ENCODE results near the gene COQ5.
"Not testable (repeated sequence)": the region's sequence is repeated elsewhere in the genome, so short reads cannot be mapped to it uniquely, and the experiment has no call there.

Gene COQ5

DNA sequence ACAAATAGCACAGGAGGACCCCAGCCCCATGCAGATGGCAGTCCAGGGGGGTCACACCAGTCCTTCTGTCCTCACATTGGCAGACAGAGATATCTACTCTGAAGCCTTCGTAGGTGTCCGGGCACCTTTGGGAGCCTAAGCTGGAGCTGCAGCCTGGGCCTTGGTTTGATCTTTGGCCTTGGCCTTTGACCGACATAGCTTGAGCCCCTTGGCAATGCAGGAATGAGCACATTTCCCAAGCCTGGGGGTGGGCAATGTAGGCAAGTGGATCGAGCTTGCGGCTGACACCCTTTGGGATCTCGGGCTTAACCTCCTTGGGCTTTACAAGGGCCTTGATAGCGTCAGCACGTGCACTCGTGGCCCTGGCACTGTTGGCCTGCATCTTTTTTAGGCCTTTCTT is 6.4 kb downstream of the COQ5 start:
- no peak for DNase-seq

DNA sequence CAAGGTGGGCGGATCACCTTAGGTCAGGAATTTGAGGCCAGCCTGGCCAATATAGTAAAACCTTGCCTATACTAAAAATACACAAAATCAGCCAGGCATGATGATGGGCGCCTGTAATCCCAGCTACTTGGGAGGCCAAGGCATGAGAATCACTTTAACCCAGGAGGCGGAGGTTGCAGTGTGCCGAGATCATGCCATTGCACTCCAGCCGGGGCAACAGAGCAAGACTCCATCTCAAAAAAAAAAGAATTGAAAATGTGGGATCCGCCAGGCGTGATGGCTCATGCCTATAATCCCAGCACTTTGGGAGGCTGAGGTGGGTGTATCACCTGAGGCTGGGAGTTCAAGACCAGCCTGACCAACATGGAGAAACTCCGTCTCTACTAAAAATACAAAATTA is 9.6 kb downstream of the COQ5 start:
- not testable (repeated sequence) for DNase-seq

DNA sequence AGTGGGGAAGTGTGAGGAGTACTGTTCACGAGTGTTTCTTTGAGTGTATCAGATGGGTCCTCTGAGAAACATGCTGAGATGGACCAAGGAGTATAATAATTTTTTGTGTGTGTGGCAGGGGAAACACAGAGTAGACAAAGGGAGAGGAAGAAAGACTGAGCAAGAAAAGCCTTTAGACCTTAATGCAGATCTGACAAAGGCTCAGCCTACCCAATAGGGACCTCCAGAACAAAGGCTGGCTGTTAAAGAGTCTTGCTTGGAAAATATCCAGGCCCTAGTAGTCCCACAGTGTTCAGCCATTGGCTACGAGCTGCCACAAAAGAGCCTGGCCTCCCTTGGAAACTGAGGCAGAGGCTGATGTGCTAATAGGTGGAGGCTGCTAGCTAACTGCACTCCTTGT is 13.5 kb downstream of the COQ5 start:
- no peak for DNase-seq

DNA sequence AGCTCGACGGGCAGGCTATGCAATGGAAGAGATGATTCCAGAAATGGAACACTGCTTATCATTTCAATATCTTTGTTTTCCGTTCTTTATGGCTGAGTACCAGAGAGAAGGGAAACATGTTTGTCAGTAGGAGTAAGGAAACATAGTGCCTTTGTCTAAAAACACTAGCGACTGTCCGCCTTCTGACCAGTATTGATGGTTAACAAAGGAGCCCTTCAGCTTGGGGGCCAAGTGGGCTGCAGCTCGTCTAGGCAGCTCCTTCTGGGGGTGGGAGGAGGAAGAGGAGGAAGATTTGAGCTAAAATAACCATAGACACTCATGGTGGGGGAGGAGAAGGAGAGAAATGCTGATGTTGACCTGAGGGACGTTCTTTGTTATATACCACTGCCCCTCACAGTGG is 15.0 kb downstream of the COQ5 start:
- no peak for DNase-seq

DNA sequence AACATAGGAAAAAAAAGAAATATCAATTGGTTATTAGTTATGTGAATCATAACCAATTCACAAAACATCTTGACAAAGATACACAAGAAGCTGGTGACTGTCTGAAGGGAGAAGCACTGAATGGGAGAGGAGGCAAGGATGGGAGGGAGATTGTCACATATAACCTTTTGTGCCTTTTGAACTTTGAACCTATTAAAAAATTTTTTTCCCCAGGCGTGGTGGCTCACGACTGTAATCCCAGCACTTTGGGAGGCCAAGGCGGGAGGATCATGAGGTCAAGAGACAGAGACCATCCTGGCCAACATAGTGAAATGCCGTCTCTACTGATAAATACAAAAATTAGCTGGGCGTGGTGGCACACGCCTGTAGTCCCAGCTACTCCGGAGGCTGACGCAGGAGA is 20.4 kb downstream of the COQ5 start:
- DNase-seq = no peak

DNA sequence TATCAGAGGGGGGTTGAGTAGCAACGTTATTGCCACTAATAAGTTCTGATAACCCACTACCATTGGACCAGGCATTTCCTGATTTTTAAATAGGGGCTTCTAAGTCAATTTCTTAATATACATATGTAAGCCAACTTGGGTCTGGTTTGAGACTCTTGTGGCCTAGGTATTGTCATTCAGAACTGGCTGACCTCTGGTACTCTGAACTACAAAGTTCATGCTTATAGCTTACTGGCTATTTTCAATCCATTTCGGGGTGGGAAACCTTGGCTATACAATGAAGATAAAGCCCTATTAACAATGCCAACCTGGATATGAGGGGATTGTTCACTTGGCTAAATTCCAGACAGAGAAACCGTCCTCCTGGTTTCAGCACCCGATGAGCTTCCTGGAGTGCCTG is 24.4 kb downstream of the COQ5 start:
- DNase-seq = no peak

DNA sequence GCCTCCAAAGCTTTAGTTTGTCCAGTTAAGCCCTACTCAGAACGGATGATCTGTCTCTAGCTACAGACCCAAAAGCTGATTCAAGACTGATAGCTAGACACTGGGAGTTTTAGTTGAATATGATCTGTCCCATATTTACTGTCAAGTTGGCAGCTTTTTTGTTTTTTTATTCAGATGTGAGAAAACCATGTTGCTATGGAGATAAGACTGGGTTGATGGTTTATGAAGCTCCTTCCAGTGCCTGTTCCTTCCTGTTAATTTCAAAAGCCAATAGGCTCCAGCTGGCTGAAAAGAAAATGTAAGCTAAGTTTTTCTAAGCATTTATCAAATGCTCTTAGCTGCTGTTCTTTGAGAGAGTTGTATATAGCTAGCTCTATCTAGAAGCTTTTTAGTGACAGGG is 28.4 kb downstream of the COQ5 start:
- DNase-seq = no peak

DNA sequence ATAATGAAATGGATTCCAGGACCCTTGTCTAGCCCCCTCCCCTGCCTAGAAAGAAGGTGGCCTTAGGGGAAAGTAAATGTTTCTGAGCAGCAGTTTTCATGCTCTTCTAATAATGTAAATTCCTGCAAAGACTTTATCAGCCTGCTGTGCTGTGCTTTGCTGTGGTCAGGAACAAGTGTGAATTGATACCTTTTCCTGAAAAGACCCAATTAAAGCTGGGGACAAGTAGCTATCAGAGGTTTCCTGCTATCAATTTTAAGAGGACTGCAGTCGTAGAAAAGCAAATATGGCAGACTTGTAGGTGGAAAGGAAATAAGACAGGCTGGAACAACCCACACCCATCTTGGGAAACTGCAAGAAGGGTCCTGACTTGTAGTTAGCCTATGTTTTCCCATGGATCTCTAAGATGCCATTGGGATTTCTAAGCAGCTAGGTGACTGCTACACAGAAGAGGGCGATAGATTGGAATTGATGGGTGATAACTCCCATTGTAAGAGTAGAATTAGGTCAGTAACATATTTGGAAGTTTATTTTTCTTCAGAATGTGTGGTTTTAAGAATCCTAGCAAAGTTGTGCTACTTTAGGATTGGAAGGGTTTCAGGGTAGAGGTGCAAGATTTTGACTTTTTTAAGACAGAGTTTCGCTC is 30.0 kb downstream of the COQ5 start:
- DNase-seq = no peak

DNA sequence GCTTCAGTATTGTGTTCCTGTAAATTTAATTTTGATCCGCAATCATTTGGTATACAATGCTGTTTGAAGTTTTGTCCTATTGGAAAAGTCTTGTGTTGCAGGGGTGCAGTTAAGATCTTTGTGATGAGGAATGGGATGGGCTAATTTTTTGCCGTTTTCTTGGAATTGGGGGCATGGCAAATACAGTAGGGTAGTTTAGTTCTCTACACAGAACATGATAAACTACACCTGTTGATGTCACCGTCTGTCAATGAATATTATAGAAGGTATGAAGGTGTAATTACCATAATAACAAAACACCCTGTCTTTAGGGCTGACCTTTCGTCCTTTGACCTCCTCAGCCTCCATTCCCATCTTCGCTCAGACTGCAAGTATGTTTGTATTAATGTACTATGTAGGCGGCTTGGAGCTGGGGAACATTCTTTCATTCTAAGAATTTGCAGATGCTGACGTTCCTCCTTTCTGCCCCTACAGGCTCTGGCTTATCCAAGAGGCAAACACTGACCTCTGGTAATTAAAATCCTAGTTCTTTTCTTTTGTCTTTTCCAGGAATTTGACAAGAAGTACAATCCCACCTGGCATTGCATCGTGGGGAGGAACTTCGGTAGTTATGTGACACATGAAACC is 31.3 kb downstream of the COQ5 start:
- DNase-seq = no peak

DNA sequence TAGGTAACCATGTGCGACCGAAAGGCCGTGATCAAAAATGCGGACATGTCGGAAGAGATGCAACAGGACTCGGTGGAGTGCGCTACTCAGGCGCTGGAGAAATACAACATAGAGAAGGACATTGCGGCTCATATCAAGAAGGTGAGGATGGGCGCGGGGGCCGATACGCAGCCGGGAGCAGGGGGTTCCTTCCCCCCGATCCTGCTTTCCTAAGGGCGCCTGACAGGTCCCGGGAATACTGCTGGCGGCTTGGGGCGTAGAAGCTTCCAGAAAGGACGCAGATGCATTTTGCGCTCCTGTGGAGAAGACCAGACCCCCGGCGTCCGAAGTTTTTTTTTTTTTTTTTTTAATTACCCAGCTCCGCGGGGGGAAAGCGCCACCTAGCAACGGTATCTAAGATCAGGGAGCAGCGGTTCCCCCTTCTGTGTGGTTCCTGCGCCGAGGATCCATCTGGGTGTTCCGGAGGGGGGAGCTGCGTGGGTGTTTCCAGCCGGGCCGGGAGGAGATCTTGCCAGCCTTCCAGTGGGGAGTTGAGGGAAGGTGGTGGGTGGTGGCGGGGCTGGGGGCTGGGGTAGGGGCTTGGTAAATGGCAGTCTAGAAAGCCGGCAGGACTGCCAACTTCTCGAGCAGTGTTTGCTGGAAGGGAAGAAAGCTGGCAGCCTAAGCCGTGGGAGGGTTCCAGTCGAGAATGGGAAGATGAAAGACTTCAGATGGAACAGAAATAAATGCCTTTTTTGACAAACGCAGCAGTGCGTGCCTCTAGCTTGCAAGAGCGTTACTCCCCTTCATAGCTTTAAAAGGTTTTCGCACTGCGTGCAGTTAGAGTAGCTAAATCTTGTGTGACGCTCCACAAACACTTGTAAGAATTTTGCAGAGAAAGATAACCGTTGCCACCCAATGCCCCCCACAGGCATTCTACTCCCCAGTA is 32.3 kb downstream of the COQ5 start:
- DNase-seq = peak; percentile 52

DNA sequence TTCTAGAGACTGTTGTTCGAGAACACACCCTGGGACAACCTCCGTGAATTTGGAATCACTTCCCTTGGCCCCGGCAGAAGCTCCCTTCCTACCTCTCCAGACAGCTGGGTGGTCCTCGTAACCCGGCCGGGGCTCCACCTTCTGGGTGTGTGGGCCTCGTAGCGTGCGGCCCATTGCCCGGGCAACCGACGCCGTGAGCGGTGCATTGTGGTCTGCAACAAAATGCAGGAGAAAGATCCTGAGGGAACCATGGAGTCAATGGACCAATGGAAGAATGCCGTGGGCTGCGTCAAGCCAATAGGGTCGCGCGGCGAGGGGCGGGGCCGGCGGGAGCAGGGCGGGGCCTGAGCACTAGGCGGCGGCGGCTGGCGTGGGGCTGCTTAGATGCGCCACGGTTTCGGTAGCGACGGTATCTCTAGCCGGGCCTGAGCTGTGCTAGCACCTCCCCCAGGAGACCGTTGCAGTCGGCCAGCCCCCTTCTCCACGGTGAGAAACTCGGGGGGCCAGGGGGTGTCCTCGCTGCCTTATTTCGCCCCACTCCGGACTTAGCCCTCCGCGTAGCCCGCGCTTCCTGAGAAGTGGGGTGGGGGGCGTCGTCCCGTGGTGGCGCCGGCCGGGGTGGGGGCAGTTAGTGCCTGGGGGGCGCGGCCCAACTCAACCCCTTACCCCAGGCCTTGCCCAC is 33.1 kb downstream of the COQ5 start, which contains the start of gene DYNLL1:
TSS of gene DYNLL1 (plus strand) at position 383 of the 682 bp plus-strand sequence. CDS start 309 bp downstream, outside the sequence.
- peak; percentile 99 for DNase-seq

DNA sequence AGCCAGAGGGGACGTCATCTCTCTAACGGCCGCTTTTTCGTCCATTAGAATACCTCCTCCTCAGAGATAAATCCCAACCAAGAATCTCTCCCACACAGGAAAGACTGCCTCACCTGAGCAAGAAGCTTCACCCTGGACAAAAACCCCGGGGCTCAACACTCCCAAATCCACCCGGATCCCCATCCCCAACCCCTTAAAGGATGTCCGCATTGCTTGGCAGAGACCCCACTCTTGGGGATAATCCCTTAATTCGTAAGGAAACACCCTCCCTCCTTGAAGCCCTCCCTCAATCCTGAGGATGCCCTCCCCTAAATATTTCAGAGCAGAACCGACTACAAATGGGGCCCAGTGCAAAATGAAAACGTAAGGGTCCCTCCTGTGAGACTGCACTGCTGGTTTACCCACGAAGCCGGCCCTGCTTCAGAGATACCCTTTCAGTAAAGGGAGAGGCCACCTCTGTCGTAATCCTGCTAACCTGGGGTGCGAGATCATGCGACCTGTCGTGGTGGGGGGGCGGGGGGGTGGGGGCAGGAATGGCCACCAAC is 33.7 kb downstream of the COQ5 start:
- no peak for DNase-seq

DNA sequence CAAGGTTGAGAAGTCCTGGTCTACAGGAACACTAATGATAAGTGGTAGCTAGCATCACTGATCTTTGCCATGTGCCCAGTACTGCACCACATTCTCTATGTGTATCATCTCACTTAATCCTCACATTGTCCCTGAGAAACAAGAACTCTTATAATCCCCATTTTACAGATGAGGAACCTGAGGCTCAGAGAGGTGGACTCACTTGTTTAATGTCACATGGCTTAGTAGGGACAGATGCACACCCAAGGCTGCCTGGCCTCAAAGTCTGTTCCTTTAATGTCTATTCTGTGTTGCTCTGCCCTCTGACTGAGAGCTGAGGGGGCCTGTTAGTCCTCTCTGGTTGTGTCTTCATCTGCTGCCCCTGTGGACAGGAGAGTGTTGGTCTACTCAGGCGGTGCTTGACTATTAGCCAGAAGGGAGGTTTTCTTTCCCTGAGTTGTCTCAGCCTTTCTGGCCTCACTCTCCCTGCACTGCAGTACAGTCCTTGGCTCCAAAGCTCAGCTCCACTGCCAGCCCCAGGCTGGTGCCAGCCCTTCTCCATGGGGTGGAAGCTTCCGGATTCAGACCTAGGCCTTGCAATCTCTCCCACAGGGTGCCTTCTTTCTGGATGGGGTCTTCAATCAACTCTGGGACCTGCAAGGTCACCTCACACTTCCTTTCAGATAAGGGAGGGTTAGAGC is 38.0 kb downstream of the COQ5 start:
- no peak for DNase-seq

DNA sequence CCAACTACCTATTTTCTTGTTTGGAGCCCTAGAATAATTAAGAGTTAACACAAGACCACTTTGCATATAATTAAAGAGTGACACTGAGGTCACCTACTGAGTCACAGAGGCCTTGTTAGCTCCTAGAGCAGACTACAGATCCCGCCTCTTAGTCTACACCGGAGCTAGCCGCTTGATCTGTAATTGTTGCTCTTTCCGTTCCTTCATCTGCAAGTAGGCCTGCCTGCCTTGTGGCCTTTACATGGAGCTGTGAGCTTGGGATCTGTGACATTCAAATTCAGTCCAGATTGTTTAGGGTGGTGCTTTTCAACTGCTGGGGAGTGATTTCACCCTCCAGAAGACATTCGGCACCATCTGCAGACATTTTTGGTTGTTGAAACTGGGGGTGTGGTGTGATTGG is 38.6 kb downstream of the COQ5 start:
- no peak for DNase-seq

DNA sequence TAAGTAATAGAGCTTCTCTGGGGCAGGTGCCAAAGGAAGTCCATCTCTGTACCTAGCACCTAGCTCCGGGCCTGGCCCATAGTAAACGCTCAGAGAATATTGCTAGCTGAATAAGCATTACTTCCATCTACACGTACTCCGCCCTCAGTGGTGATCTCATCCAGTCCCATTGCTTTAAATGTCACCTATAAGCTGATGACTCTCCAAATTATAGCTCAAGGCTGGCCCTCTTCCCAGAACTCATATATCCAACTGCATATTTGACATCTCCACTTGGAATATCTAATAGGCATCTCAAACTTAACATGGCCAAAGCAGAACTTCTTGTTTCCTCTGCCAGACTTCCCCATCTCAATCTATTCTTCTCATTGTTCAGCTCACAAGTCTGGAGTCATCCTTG is 39.9 kb downstream of the COQ5 start:
- no peak for DNase-seq

DNA sequence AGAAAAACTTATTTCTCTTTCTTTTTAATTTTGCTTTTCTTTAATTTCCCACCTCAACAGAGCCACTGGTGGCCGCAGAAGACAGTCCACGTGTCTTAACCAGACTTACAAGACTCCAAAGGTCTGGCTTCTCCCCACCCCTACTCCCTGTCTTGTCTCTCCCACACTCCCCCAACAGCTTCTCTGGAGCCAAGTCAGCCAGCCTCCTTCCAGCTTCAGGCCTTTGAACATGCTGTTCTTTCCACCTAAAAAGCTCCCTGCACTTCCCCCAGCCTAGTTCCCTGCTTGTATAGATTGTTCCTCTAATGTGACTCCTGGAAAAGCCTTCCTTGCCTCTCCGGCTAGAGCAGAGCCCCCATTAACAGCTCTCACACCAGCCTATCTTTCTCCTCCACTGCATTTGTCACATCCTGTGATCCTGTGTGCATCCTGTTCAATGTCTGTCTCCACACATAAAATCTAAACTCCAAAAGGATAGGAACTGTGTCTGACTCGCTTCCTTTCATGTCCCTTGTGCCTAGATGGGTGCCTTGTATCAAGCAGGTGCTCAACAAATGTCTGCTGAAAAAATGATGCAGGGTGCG is 40.8 kb downstream of the COQ5 start:
- DNase-seq = no peak

DNA sequence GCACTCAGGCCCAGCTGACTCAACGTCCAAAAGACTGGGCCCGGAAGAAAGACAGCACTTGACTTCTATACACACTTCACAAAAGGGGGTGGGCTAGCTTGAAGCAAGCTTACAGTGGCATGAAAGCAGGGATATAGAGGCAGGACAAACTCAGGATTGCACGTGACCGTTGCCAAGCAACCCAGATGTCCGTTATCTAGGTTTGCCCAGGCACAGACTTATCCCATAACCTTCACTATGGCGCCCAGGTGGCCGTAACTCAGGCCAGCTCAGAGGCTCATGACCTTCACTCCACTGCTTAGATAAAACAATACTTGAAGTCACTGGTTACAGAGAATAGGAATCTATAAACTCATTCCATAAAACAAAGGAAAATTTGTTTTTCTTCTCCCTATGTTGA is 41.4 kb downstream of the COQ5 start:
- DNase-seq = not testable (repeated sequence)

DNA sequence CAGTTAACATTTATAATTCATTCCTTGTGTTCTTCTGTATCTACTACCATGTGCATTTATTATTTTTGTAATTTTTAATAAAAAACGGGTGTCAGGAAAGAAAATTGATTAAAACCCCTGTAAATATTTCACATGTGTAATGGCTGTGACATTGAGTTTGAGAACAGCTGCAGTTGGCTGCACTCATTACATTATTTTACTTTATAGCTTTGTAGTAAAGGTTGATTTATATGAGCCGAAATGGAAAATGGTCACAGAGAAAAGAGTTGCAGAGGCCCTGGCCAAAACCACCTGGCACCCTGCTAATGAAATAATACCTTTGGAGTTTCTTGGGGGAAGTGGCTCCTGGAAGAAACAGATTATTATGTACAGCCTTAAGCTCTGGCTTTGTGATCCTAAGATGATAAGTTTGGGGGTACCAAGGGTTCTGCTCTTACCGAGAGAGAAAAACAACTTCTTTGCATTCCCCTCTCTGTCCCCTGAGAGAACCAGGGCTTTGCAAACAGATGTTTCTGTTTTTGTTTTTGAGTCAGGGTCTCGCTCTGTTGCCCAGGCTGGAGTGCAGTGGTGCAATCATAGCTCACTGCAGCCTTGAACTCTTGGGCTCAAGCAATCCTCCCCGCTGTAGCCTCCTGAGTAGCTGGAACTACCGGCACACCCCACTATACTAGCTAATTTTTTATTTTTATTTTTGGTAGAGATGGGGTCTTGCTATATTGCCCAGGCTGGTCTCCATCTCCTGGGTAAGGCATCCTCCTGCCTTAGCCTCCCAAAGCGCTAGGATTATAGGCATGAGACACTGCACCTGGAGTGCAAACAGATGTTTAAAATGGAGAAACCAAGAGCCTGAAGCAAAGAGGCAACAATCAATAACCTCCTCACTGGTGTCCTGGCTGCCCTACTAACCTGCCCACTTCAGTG is 42.7 kb downstream of the COQ5 start:
- DNase-seq = no peak

DNA sequence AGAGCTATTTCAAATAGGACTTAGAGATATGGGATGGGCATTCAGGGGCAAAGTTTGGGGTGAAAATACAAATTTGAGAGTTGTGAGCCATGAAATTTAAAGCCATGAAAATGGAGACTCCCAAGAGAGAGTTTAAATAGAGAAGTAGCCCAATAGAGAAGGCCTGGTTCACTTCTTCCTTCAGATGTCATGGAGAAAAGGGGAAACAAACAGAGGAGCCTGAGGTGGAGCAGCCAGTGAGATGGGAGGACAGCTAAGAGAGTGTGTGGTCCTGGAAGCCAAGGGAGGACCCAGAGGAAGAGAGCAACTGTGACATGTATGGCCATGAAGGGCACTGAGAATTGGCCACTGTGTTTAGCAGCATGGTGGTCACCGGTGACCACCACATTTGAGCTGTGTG is 45.3 kb downstream of the COQ5 start:
- DNase-seq = no peak

DNA sequence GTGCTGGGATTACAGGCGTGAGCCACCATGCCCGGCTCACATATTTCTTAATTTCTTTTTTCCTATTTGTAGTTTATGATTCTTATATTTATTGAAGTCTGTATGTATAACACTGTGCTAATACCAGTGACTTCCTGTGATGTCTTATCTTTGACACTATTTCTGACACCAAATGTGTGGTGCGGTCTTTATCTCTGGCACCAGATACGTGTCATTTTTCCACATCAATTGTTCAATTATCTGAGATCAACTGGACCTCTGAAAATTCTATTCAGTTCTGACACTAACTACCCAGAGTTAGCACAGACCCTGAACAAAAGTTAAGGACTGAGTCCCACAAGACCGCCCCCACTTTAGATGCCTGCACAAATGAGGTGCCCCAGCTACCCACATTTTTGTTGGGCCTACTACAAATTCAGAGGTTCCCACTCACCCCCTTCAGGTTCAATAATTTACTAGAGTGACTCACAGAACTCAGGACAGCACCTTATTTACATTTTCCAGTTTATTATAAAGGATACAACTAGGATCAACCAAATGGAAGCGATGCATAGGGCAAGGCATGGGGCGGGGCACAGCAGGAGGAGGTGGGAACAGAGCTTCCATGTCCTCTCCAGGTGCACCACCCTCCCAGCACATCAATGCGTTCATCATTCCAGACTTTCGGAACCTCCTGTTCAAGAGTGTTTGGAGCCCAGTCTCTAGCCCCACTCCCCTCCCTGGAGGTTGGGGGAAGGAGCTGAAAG is 47.8 kb downstream of the COQ5 start:
- no peak for DNase-seq

Measured in activated naive CD4-positive, alpha-beta T cell treated with Interleukin-2 at 50 U/mL for 16 hours (primary cell).